H1 (cell line): ENCODE data around the gene STOML1.

Source experiments
- ATF3 ChIP-seq: IDR thresholded peaks from 2 replicates; pipeline ENCODE4 v1.6.1; 2011; ENCODE audit warnings: low read depth, mild to moderate bottlenecking, low read length; ENCODE audit not compliant: insufficient read depth
- CBX8 ChIP-seq: fragments of 300-800, 300-1000 bp; sonication (generic); IDR thresholded peaks from 2 replicates; pipeline ENCODE4 v1.7.1; 2016; ENCODE audit warnings: low read depth, low read length, borderline replicate concordance
- CTCF ChIP-seq, 3 experiments: IDR thresholded peaks; 1 replicate in 2 of 3; 2 replicates in 1 of 3; pipeline versions ENCODE4 v1.5.1 to v1.6.1; 2011; ENCODE audit warnings: low read length in 3 of 3, mild to moderate bottlenecking in 3 of 3, inconsistent platforms in 2 of 3, low read depth in 1 of 3, moderate library complexity in 1 of 3; ENCODE audit not compliant: insufficient read depth in 1 of 3; ENCODE audit errors: control extremely low read depth in 1 of 3
- EP300 ChIP-seq, 2 experiments: IDR thresholded peaks; 1 replicate in 1 of 2; 2 replicates in 1 of 2; pipeline ENCODE4 v1.6.1; 2011 to 2012; ENCODE audit warnings: low read depth in 2 of 2, low read length in 2 of 2, mild to moderate bottlenecking in 2 of 2, borderline replicate concordance in 1 of 2, inconsistent platforms in 1 of 2, moderate library complexity in 1 of 2
- EZH2 ChIP-seq: fragments of 200-600 bp; sonication (generic); IDR thresholded peaks from 2 replicates; pipeline ENCODE4 v1.7.1; 2012; ENCODE audit warnings: low read depth, mild to moderate bottlenecking, moderate library complexity, low read length, inconsistent platforms; ENCODE audit not compliant: severe bottlenecking
- JUND ChIP-seq: IDR thresholded peaks from 2 replicates; pipeline ENCODE4 v1.6.1; 2011; ENCODE audit warnings: mild to moderate bottlenecking, improper control_type of control experiment, low read length
- POLR2AphosphoS5 ChIP-seq: IDR thresholded peaks from 2 replicates; pipeline ENCODE4 v1.6.1; 2011; ENCODE audit warnings: low read depth, low read length
- RAD21 ChIP-seq, 2 experiments: IDR thresholded peaks in 1 of 2; conservative IDR thresholded peaks in 1 of 2; 2 replicates each; pipeline ENCODE4 v1.6.1; 2011; ENCODE audit warnings: low read depth in 2 of 2, low read length in 2 of 2, improper control_type of control experiment in 1 of 2, inconsistent platforms in 1 of 2, mild to moderate bottlenecking in 1 of 2, moderate library complexity in 1 of 2
- RBBP5 ChIP-seq: IDR thresholded peaks from 2 replicates; pipeline ENCODE4 v1.7.1; 2012; ENCODE audit warnings: low read depth, mild to moderate bottlenecking, inconsistent platforms, low read length, moderate library complexity, borderline replicate concordance
- SIN3A ChIP-seq, 2 experiments: IDR thresholded peaks in 1 of 2; conservative IDR thresholded peaks in 1 of 2; 2 replicates each; pipeline ENCODE4 v1.6.1; 2011 to 2012; ENCODE audit warnings: low read length in 2 of 2, improper control_type of control experiment in 1 of 2, low read depth in 1 of 2, mild to moderate bottlenecking in 1 of 2
- SIX5 ChIP-seq: IDR thresholded peaks from 2 replicates; pipeline ENCODE4 v1.6.1; 2011; ENCODE audit warnings: mild to moderate bottlenecking, low read depth, low read length
- TCF12 ChIP-seq: IDR thresholded peaks from 2 replicates; pipeline ENCODE4 v1.6.1; 2011; ENCODE audit warnings: low read depth, mild to moderate bottlenecking, low read length
- YY1 ChIP-seq: IDR thresholded peaks from 2 replicates; pipeline ENCODE4 v1.6.1; 2011; ENCODE audit warnings: low read depth, mild to moderate bottlenecking, low read length

DNA sequence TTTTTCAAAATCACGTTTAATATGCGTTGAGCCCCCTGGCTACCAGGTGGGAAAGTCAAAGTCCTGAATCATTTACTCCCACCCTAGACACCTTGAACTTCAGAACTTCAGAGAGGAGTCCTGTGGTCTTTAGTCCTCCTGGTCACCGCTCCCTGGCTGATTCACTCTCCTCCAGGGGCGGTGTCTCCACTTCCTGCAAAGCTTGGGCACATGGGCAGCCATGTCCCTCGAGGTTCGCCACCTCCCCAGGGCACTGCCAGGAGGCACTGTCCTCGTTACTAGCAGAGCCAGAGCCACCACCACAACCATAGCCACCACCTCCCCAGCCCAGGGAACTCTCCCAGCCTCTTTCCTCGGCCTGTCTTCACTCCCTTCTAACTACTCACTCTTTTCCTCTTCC is 34.8 kb downstream of the STOML1 start:
- TF ChIP-seq RBBP5, result no peak
- TF ChIP-seq JUND, result no peak
- no peak for TF ChIP-seq POLR2AphosphoS5
- no peak for TF ChIP-seq SIN3A (conservative IDR thresholded peaks at IDR 0.05 in 1 of 2, IDR thresholded peaks at IDR 0.05 in 1 of 2; ENCODE audit: low read depth in 1 of 2, low read length in 2 of 2)
- TF ChIP-seq SIX5, result no peak
- no peak for TF ChIP-seq EP300 (IDR thresholded peaks at IDR 0.05; ENCODE audit: borderline replicate concordance in 1 of 2, low read depth in 2 of 2, low read length in 2 of 2)
- no peak for TF ChIP-seq TCF12
- no peak for TF ChIP-seq ATF3
- no peak for TF ChIP-seq CTCF (IDR thresholded peaks at IDR 0.05; ENCODE audit: control extremely low read depth in 1 of 3, insufficient read depth in 1 of 3, low read depth in 1 of 3, low read length in 3 of 3)
- TF ChIP-seq RAD21 (IDR thresholded peaks at IDR 0.05 in 1 of 2, conservative IDR thresholded peaks at IDR 0.05 in 1 of 2; ENCODE audit: low read depth in 2 of 2, low read length in 2 of 2), result no peak
- TF ChIP-seq EZH2, result no peak
- no peak for TF ChIP-seq YY1
- TF ChIP-seq CBX8, result no peak
